WTC11 (cell line): ENCODE data around the gene SMIM11. TPM values are rescaled to one million over a fixed set of nuclear protein-coding genes. Genes with fewer than 3 reads are reported as not detected.
"Not testable (repeated sequence)": the region's sequence is repeated elsewhere in the genome, so short reads cannot be mapped to it uniquely, and the experiment has no call there.

Experiments
- ATAC-seq: fragments of 200-7000 bp; cut with Tn5 transposase; 2 replicates; pipeline ENCODE4 v1.10.0; 2021; ENCODE audit warnings: mild to moderate bottlenecking, moderate library complexity
- CTCF ChIA-PET: fragments of 300-600 bp; sonication (Branson Sonifier 250); formaldehyde crosslinking; loops from one replicate; lab custom pipeline; 2021; ENCODE audit warnings: antibody characterized with exemption; lab: Charles Lee
- POLR2A ChIA-PET: fragments of 350-600 bp; sonication (Branson Sonifier 250); formaldehyde crosslinking; loops from one replicate; lab custom pipeline; 2021; ENCODE audit warnings: antibody characterized with exemption; lab: Charles Lee
- DNase-seq: peaks from one replicate; pipeline ENCODE4 v3.0.0; 2021; ENCODE audit warnings: low spot score
- H3K27ac Mint-ChIP-seq: 2 replicates; pipeline ENCODE4 v1.8.0; 2021; ENCODE audit warnings: mixed read lengths
- H3K27me3 Mint-ChIP-seq: 2 replicates; pipeline ENCODE4 v1.8.0; 2021; ENCODE audit warnings: low read depth, mild to moderate bottlenecking, moderate library complexity, mixed read lengths
- H3K36me3 Mint-ChIP-seq: 2 replicates; pipeline ENCODE4 v1.8.0; 2021; ENCODE audit warnings: mixed read lengths
- H3K4me1 Mint-ChIP-seq: 2 replicates; pipeline ENCODE4 v1.8.0; 2022; ENCODE audit warnings: mixed read lengths
- H3K4me3 Mint-ChIP-seq: 2 replicates; pipeline ENCODE4 v1.8.0; 2021; ENCODE audit warnings: mild to moderate bottlenecking, moderate library complexity, mixed read lengths
- H3K9me3 Mint-ChIP-seq: 2 replicates; pipeline ENCODE4 v1.8.0; 2021; ENCODE audit warnings: mixed read lengths
- total RNA-seq: library from RNA; stranded (reverse); gene quantifications from 3 replicates; pipeline ENCODE4 v1.2.3, GENCODE V29; 2021

SMIM11 gene
- total RNA-seq, 1 experiment from 2014 or later: 1.4 TPM

GRCh38 chr21:34407294-34407693 lies 32.0 kb downstream of the SMIM11 start:
- not testable (repeated sequence) for H3K4me1 Mint-ChIP-seq

GRCh38 chr21:34417448-34418077 lies 42.3 kb downstream of the SMIM11 start:
- DNase-seq, H3K27ac Mint-ChIP-seq, H3K27me3 Mint-ChIP-seq, H3K4me3 Mint-ChIP-seq, CTCF ChIA-PET, ATAC-seq, H3K4me1 Mint-ChIP-seq, H3K9me3 Mint-ChIP-seq, H3K36me3 Mint-ChIP-seq, POLR2A ChIA-PET: not testable (repeated sequence)

More at GRCh38 chr21:34407294-34407693, 32.0 kb downstream of the SMIM11 start:
- ATAC-seq, POLR2A ChIA-PET, H3K27me3 Mint-ChIP-seq, CTCF ChIA-PET, DNase-seq, H3K36me3 Mint-ChIP-seq, H3K9me3 Mint-ChIP-seq, H3K27ac Mint-ChIP-seq, H3K4me3 Mint-ChIP-seq: not testable (repeated sequence)

- H3K9me3 Mint-ChIP-seq, CTCF ChIA-PET, H3K36me3 Mint-ChIP-seq, H3K27ac Mint-ChIP-seq, ATAC-seq, POLR2A ChIA-PET, H3K4me1 Mint-ChIP-seq, H3K27me3 Mint-ChIP-seq, DNase-seq, H3K4me3 Mint-ChIP-seq: not testable (repeated sequence)
These were observed 48.5 kb downstream of the SMIM11 start, which contains the start of gene SMIM34 for GRCh38 chr21:34423805-34424204. Gene SMIM34 (minus strand): TSS chr21:34423951. CDS start chr21:34423839, 112 bp downstream.

- POLR2A ChIA-PET, H3K9me3 Mint-ChIP-seq, ATAC-seq, H3K36me3 Mint-ChIP-seq, H3K4me1 Mint-ChIP-seq, H3K4me3 Mint-ChIP-seq, H3K27me3 Mint-ChIP-seq, DNase-seq, CTCF ChIA-PET, H3K27ac Mint-ChIP-seq: not testable (repeated sequence)
These were observed 52.0 kb downstream of the SMIM11 start for GRCh38 chr21:34427339-34427738.

GRCh38 chr21:34428441-34428840 lies 53.1 kb downstream of the SMIM11 start:
- H3K27me3 Mint-ChIP-seq, POLR2A ChIA-PET, H3K9me3 Mint-ChIP-seq, CTCF ChIA-PET, H3K36me3 Mint-ChIP-seq, H3K4me3 Mint-ChIP-seq, DNase-seq, H3K4me1 Mint-ChIP-seq, H3K27ac Mint-ChIP-seq: not testable (repeated sequence)
- ATAC-seq: peak; percentile 75

- H3K27ac Mint-ChIP-seq, DNase-seq, H3K36me3 Mint-ChIP-seq, CTCF ChIA-PET, POLR2A ChIA-PET, H3K27me3 Mint-ChIP-seq, H3K4me3 Mint-ChIP-seq, H3K4me1 Mint-ChIP-seq, H3K9me3 Mint-ChIP-seq: not testable (repeated sequence)
- peak; percentile 97 for ATAC-seq
These were observed 54.4 kb downstream of the SMIM11 start for GRCh38 chr21:34429710-34430109.

Other genes starting within 250 kb of the SMIM11 start
- gene KCNE2, start 11.5 kb upstream of the SMIM11 start, total RNA-seq: 0.23 to 0.62 TPM (median 0.44 TPM) in 3 replicates
- gene SMIM34, start 48.4 kb downstream of the SMIM11 start, total RNA-seq: not detected in 3 replicates
- 0.16 to 0.37 TPM (median 0.37 TPM) in 3 replicates for gene KCNE1, start 136.7 kb downstream of the SMIM11 start, total RNA-seq
- gene RCAN1, start 239.6 kb downstream of the SMIM11 start, total RNA-seq: 5.4 to 5.9 TPM (median 5.6 TPM) in 3 replicates